ENCODE results near the gene UBA6. TPM values are rescaled to one million over a fixed set of nuclear protein-coding genes. Genes with fewer than 3 reads are reported as not detected.
A peak's percentile ranks its signal among the peaks of the same experiment; 100 is the strongest.
"Not testable (repeated sequence)": the region's sequence is repeated elsewhere in the genome, so short reads cannot be mapped to it uniquely, and the experiment has no call there.

Gene UBA6
- polyA plus RNA-seq (2012; ENCODE audit: insufficient read depth, insufficient read length), result 37.1 TPM

DNA sequence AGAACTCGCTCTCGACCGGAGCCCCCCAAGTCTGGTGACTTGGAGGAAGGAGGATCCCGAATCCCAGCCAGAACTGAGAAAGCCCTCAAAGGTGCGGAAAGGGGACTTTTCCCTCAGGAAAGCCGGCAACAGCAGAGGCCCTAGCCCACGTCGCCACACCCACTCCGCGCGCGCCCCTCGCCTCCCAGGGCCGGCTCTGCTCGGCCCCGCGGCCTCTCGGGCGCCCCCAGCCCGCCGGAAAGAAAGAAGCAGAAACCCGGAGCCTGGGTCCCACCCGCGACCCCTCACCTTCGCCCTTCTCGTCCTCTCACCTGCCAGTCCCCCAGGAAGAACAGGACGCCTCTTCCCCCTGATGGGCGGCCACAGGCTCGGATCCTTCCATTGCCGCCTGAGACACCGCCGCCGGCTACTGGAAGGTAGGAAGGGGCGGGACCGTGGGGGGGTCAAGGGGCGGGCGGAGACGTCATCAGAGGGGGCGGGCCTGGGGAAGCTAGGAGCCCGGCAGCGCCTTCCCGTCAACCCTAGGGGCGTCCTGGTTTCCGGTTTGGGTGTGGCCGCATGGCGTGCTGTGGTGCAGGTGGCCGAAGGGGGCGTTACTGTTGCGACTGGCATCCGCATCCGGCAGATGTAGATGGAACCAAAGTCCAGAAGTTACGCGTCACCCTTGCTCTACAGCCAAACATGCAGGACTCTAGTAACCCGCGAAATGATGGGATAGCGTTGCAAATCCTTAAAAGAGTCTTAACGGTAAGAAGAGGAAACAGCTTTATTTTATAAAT is at the start of gene UBA6:
TSS of gene UBA6 (minus strand) at position 418 of the 779 bp plus-strand sequence. CDS start at position 382, 36 bp downstream.
- peak within 1 kb of the TSS; percentile 92 for H3K4me3 ChIP-seq (ENCODE audit: low read length)
- DNase-seq (ENCODE audit: low read depth, low spot score), result peak; percentile 92

DNA sequence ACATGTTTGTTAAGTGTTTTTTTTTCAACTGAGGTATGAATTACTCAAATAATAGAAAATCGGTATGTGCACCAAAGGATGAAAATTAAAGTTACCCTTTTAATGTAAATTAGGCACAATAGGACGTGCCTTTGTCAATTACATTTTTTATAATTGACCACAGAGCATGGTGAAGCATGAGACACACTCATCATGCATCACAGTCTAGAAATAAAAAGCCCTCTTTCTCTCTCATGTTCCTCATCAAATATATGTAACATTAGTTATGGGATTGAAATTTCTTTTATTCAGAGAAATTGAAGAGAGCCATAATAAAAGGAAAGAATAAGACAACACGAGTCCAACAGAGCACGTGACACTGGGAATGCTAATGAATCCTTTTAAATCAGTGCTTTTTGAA is 49.7 kb upstream of the UBA6 start:
- H3K4me3 ChIP-seq (ENCODE audit: low read length), result no peak overlapping the region
- DNase-seq (ENCODE audit: low read depth, low spot score), result no peak

DNA sequence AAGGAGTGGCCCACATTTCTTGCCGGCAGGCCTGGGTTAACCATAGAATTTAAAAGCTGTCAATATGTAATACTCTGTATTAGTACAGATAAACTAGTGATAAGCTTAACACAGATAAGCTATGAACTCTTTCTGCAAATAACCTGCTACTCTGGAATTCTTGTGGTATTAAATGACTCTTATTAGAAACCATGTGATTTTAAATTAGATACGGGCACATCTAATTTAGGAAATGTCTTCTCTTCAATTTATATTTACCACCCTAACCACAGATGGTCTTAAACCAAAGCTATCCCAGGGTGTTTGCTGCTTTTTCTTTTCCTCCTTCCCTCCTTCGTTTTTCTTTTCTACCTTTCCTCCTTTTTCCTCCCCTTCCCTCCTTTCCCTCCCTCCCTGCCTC is 48.3 kb upstream of the UBA6 start:
- no peak overlapping the region for H3K4me3 ChIP-seq (ENCODE audit: low read length)
- DNase-seq (ENCODE audit: low read depth, low spot score), result no peak

DNA sequence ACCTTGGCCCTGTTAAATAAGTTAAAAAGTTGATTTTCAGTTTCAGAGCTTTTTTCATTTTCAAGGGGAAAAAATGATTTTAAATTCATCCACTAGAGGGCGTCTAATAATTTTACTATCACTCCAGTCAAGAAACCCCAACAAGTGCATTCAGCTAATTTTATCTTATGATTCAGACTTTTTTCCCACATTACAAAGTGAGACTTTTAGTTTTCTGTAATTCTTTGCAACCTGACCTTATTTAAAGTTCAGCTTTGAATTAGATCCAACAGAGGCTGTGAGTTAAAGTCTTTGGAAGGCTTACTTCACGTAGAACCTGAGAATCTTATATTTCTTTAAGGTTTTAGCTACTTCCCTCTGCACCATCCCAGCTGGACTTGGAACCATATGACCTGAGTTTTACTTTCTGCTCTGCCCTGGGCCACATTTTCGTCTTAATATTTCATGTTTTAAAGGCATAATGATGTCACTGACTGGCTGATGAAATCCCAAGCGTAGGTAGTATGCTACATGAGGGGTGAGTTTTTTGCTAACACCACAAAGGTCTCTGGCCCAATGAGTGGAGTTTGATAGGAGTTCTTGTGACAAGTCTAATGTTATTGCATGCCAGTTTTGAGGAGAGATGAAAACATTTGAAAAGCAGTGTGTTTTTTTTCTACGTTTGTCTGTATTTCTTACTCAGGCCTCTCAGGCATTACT is 46.0 kb upstream of the UBA6 start:
- no peak overlapping the region for H3K4me3 ChIP-seq (ENCODE audit: low read length)
- peak; percentile 35 for DNase-seq (ENCODE audit: low read depth, low spot score)

DNA sequence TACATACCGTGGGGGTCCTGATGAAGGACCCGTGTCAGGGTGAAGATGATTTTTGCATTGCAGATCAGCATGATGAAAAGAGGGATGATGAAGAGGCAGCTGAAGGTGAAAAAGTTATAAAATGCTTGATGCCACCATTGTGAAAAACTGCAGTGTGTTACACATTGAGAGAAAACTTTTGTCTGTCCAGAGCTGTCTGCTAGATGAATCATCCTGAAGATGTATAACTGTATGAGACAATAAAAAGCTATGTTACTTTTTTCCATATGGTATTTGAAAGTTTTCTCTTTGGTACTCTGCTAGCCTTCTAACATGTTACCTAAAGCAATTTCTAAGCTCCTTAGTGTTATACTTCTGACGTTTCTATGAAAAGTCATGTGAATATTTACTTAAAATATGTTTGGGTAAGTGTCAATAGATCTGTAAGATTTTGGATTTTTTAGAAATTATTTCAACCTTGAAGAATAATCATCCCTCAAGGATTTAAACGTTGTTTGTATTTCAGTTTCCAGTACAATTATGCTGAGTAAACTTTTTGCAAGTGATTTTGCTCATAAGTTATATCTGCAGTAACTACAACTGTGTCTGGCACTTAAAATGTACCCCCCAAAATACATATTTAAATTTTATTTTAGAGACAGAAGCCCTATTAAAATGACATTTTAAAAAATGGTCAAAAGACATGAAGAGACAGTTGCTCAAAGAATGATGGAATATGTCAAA is 43.8 kb upstream of the UBA6 start:
- no peak for DNase-seq (ENCODE audit: low read depth, low spot score)
- H3K4me3 ChIP-seq (ENCODE audit: low read length), result no peak overlapping the region

DNA sequence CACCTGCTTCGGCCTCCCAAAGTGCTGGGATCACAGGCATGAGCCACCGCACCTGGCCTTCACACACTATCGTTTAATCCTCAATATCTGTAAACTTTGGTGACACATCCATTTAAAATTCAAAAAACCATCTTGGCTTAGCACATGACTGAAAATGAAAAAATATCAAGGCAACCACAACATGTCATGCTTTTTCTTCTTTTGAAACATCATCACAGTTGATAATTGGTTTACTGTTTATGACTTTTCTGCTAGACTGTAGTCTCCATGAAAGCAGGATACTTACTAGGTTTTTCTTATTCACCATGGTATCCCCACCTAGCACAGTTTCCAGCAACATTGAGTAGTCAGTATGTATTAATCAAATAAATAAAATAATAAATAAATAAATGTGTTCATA is 42.2 kb upstream of the UBA6 start:
- DNase-seq (ENCODE audit: low read depth, low spot score), result no peak
- no peak overlapping the region for H3K4me3 ChIP-seq (ENCODE audit: low read length)

DNA sequence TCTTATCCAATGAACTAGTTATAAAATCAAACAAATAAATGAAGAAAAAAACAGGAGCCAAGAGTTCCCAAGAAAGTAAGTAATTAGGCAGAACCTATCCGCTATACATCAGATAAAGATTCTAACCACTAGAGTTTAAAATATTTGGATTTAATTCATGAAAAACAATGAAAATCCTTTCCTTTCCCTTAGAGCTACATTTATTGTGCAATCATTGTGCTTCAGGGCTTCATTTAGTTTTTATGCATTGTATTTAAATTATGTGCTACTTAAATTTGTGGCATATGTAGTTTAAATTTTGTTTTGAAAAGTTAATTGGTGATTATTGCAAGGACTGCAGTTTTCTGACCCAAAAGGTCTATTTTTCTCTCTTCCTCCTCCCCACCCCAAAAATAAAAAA is 35.3 kb upstream of the UBA6 start:
- H3K4me3 ChIP-seq (ENCODE audit: low read length), result no peak overlapping the region
- DNase-seq (ENCODE audit: low read depth, low spot score), result no peak

DNA sequence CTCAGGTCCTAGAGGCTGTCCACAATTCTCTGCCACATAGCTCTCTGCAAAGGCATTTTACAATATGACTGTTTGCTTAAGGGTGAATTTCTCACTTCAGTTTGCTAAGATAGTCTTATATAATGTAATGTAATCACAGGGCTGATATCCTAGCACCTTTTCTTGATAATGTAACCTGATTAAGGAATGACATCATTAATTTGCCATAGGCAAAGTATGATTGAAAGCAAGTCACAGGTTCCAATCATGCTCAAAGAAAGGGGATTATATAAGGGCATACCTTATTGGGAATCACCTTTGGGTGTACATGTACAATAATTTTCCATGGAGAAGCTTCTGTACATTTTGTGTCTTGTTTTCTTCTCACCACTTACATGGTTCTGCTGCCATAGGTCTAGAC is 34.4 kb upstream of the UBA6 start:
- no peak for DNase-seq (ENCODE audit: low read depth, low spot score)
- H3K4me3 ChIP-seq (ENCODE audit: low read length), result no peak overlapping the region

DNA sequence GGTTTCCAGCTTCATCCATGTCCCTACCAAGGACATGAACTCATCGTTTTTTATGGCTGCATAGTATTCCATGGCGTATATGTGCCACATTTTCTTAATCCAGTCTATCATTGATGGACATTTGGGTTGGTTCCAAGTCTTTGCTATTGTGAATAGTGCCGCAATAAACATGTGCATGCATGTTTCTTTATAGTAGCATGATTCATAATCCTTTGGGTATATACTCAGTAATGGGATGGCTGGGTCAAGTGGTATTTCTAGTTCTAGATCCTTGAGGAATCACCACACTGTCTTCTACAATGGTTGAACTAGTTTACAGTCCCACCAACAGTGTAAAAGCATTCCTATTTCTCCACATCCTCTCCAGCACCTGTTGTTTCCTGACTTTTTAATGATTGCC is 29.6 kb upstream of the UBA6 start:
- DNase-seq (ENCODE audit: low read depth, low spot score); H3K4me3 ChIP-seq (ENCODE audit: low read length): not testable (repeated sequence)

DNA sequence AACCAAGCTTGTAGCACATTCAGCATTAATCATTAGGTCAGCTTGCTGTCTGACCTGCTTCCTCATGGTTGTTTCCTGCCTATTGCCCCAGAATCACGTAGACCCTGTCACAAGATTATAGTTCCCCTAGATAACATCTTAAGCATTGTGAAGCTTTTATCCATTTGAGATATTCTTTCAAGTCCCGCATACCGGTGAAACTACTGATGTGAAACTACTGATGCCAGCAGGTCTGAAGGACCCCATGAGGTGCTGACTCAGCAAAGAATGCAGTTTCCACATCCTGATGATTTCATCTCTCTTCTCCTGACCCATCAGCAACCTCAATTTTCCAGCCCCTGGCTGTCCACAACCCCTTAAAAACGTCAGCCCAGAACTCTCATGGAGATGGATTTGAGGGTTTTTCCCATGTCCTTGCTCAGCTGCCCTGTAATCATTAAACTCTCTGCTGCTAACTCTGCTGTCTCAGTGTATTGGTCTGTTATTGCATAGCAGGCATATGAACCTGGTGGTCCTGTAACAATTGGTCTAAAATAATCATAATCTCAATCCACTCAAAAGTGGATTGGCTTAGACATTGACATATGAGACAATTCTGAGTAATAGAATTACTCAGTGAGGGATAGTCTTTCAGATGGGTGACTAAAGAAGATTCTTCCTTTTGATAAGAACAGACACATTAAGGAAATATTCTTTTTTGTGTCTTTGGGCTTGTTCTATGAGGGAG is 26.3 kb upstream of the UBA6 start:
- DNase-seq (ENCODE audit: low read depth, low spot score), result no peak
- no peak overlapping the region for H3K4me3 ChIP-seq (ENCODE audit: low read length)

DNA sequence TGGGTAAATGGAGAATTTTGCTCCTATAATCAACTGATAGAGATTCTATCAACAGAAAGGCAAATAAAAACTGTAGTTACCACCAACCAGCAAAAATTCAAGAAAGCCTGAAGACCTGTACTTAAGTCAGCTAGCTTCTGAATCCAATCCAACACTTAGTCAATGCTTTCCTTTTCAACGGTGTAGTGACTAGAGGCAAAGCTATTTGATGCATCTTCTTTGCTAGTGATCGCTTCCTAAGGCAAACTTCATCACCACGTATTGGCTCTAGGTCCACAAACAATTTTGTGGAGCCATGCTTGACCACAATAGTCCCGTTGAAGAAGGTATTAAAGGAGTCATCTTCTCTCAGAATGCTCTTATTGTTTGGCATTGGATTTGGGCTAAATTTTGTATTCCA is 25.0 kb upstream of the UBA6 start:
- no peak overlapping the region for H3K4me3 ChIP-seq (ENCODE audit: low read length)

DNA sequence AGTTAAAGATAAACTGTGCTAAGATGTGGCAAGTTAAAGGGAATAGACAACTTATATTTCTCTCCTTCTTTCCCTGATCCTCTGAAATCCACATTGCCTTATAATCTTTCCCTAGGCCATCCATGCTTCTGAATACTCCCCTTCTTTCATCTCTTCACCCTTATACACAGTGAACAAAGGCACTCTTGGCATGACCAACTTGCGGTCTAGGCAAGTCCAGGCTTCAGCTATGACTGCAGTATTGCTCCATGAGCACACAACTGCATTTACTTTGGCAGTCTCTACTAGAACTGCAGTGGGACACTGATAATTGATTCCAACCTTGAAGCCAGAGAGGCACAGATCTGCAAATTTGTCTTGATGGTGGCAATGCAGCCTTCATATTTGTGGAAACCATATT is 24.2 kb upstream of the UBA6 start:
- H3K4me3 ChIP-seq (ENCODE audit: low read length), result no peak overlapping the region

More for the DNA sequence above, 25.0 kb upstream of the UBA6 start:
- no peak for DNase-seq (ENCODE audit: low read depth, low spot score)

DNA sequence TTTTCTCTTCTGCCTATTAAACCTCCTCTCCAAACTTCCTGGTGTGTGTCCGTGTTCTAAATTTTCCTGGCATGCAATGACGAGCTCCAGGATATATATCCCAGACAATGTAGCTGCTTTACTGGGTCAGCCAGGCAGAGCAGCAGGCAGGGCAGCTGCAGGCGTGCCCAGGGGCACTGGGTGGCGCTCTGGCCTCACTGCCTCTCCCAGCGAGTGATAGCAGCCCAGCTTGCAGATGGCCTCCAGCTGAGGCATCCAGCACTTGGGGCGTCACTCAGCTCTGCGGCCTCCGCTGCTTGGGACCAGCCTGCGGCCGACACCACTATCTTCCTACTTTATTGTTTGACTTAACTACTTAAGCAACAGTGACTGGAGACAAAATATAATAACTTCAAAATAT is 23.0 kb upstream of the UBA6 start:
- DNase-seq (ENCODE audit: low read depth, low spot score), result no peak

More for the DNA sequence above, 24.2 kb upstream of the UBA6 start:
- DNase-seq (ENCODE audit: low read depth, low spot score), result no peak

DNA sequence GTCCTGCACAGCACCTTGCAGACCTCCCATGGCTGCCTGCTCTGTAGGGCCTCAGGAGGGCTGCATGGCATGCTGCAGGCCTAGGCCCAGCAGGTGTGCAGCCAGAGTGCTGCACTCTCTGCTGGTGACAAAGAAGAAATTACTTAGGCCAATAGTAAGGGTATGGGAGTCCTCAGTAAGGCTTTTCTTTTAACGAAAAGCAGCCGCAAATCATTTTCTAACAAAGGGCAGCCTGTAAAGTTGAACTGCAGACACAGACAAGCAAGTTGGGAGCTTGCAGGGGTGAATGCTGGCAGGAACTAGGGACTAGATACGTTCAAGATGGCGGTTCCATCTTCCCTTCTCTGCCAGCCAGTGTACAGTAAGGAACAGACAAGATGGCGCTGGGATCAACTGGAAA is 22.4 kb upstream of the UBA6 start:
- H3K4me3 ChIP-seq (ENCODE audit: low read length), result no peak overlapping the region
- DNase-seq (ENCODE audit: low read depth, low spot score), result no peak

More for the DNA sequence above, 23.0 kb upstream of the UBA6 start:
- no peak overlapping the region for H3K4me3 ChIP-seq (ENCODE audit: low read length)

DNA sequence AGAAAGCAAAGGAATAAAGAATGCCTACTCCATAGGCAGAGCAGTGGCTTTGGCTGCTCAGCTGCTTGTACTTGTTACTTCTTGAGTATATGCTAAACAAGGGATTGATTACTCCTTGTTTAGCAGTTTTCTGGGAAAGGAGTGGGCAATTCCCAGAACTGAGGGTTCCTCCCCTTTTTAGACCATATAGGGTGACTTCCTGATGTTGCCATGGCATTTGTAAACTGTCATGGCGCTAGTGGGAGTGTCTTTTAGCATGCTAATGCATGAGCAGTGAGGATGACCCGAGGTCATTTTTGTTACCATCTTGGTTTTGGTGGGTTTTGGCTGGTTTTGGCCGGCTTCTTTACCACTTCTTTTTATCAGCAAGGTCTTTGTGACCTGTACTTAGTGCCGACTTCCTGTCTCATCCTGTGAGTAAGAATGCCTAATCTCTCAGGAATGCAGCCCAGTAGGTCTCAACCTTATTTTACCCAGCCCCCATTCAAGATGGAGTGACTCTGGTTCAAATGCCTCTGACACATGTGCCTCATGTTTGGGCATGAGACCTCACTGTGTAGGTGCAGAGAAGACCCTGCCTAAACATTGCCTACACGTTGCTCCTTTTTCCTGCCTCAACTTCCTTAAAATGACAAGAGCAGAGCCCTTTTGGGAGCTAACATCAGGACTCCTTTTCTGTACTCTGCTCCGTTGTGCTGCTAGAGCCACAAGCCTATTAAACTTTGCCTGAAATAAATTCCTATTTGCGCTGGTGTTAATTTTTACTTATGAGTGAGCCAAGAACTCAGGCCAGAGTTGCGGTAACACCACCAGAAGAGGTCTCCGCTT is 21.0 kb upstream of the UBA6 start:
- DNase-seq (ENCODE audit: low read depth, low spot score), result no peak
- no peak overlapping the region for H3K4me3 ChIP-seq (ENCODE audit: low read length)

DNA sequence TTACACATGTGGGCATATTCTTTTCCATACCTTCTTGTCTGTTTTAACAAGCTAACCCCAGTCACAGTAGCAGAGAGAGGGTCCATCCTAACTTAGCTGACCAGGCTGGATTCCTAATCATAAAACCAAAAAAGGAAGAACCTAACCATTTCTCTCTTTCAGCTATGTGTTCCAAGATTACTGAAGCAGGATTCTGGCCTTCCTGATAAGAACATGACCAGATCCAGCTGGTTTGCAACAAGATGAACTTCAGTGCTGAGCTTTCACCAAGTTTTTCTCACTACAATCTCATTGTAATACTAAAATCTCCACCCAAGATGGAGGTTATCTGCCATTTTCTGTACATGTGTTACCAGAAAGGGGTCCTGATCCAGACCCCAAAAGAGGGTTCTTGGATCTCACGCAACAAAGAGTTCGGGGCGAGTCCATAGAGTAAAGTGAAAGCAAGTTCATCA is 20.4 kb upstream of the UBA6 start:
- no peak overlapping the region for H3K4me3 ChIP-seq (ENCODE audit: low read length)
- DNase-seq (ENCODE audit: low read depth, low spot score), result no peak

DNA sequence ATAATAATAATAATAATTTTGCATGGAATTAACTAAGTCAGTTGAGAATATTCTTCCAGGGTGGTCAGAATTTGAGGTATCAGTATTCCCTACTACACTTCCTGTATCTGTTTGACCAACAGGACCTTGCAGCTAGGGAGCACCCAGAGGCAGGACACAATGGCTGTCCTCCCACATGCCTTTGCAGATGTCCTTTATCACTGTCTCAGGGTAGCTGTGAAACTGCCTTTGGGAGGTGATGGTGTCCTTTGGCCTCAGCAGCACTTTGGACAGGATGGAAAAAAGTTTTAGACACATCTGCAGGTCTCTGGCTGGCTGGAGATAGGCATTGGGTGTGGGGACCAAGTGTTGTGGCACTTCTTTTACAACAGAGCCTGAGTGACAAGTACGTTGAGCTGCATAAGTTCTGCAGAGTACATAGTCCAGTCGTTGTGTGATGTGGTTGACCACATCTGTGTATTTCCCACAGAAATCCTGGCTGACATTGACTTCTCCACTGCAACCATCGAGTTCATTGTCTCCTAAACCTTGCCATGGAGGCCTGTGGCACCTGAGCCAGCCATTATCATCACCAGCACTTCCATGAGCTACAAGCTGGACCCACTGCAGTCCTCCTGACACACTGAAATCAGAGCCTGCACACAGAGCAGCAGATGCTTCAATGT is 19.1 kb upstream of the UBA6 start:
- H3K4me3 ChIP-seq (ENCODE audit: low read length), result no peak overlapping the region
- DNase-seq (ENCODE audit: low read depth, low spot score), result no peak

DNA sequence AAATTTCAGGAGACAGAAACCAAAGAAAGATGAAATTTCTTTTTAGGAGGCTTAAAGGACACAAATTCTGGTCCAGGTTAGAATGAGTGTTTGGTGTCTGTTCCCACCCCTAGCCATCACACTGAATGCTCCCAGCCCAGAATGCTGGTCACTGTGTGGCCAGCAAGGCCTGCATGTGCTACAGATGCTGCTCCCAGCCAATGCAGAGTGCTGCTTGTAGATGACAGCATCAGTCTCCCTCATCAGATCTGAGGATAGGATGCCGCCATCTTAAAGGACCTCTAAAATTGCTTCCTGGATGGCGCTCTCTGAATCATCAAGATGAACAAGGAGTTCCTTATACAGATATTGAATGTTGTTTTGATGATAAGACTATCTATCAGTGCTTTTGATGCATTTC is 17.9 kb upstream of the UBA6 start:
- no peak for DNase-seq (ENCODE audit: low read depth, low spot score)
- H3K4me3 ChIP-seq (ENCODE audit: low read length), result no peak overlapping the region
